K562 (cell line): ENCODE data around the gene YWHAB. TPM values are rescaled to one million over a fixed set of nuclear protein-coding genes. Genes with fewer than 3 reads are reported as not detected.

Experiments used
- EP400 ChIP-seq: fragments of 450-650 bp; IDR thresholded peaks from 2 replicates; pipeline ENCODE4 v1.6.1; 2017; ENCODE audit warnings: antibody characterized with exemption, mild to moderate bottlenecking, moderate library complexity
- GATA2 ChIP-seq: sonication (generic); formaldehyde crosslinking; IDR thresholded peaks from 2 replicates; pipeline ENCODE4 v1.4.0; 2020; ENCODE audit warnings: mild to moderate bottlenecking, missing genetic modification reagents
- HMGN3 ChIP-seq: IDR thresholded peaks from 2 replicates; pipeline ENCODE4 v1.6.1; 2011; ENCODE audit warnings: borderline replicate concordance, low read depth, mild to moderate bottlenecking, mixed read lengths, low read length; ENCODE audit not compliant: insufficient read length; ENCODE audit errors: extremely low read depth
- SIN3B ChIP-seq: fragments of 450-650 bp; IDR thresholded peaks from 2 replicates; pipeline ENCODE4 v1.6.1; 2017; ENCODE audit warnings: low read depth, mild to moderate bottlenecking, moderate library complexity
- ZC3H11A ChIP-seq: IDR thresholded peaks from 2 replicates; pipeline ENCODE4 v1.6.1; 2012; ENCODE audit warnings: low read depth, low read length, improper control_type of control experiment
- polyA plus RNA-seq, 8 experiments: library from polyadenylated mRNA; depleted of rRNA in 4 of 8; stranded (reverse) in 5 of 8; unstranded in 3 of 8; fragments of >200 nt; fragmentation: Nextera tagmentation in 2 of 8; fragmentation: Illumina TruSeq in 1 of 8; extraction: Ambion mirVana in 2 of 8; extraction: Trizol in 1 of 8; gene quantifications; 2 replicates each; pipeline versions ENCODE4 v1.2.1 to v1.2.3, GENCODE V29; 2011 to 2014; ENCODE audit warnings: inconsistent platforms in 1 of 8, missing spikeins in 1 of 8
- total RNA-seq, 7 experiments: library from RNA; depleted of rRNA in 6 of 7; stranded (reverse); fragments of >200 nt in 6 of 7; fragmentation: Illumina TruSeq in 2 of 7; extraction: Trizol in 2 of 7; gene quantifications; 2 replicates each; pipeline versions ENCODE4 v1.2.1 to v1.2.3, GENCODE V29; 2011 to 2021; ENCODE audit warnings: low replicate concordance in 1 of 7
- TF ChIP-seq, protein P1 (sequence below): fragments of 450-650 bp; IDR thresholded peaks from 2 replicates; pipeline ENCODE4 v1.6.1; 2016; ENCODE audit warnings: mild to moderate bottlenecking, moderate library complexity
- TF ChIP-seq, protein P2 (sequence below), 2 experiments: IDR thresholded peaks; 2 replicates each; pipeline ENCODE4 v1.6.1; 2012; ENCODE audit warnings: improper control_type of control experiment in 2 of 2, low read depth in 2 of 2, low read length in 2 of 2, borderline replicate concordance in 1 of 2

Gene YWHAB
- total and polyA plus RNA-seq, 9 of the 15 experiments (the other 6 are each of a cell fraction or from before 2014, with no cell fraction given) = 60.6 to 185 (median 96.1) TPM

DNA sequence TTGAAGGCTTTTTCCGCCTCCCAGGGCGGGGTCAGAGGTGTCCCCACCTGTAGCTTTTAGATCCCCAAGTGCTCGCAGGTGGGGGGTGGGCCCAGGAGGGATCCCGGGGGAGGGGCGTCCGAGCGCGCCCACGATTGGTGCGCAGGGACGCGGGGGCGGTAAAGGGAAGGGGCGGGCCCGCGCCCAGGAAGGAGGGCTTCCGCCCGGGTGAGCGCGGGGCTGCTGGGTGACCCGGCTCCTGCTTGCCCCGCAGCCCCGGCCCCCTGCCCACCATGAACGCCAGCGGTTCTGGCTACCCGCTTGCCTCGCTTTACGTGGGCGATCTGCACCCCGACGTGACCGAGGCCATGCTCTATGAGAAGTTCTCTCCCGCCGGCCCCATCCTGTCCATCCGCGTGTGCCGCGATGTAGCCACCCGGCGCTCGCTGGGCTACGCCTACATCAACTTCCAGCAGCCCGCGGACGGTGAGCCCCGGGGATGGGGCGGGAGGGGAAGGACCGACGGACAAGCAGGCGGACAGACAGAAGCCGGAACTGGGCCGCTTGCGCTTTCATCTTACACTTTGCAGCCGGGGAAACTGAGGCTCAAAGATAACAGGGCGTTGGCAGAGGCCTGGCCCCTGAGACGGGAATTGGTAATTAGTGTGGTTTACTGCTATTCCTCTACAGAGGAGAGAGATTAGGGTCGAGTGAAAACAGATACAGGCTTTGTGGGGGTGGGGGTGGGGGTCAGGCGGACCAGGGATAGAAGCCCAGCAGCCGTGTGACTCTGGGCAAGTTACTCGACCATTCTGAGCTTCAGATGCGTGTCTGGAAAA is 24.6 kb downstream of the YWHAB start, which contains the start of gene PABPC1L (continued):
- TF ChIP-seq, protein P1, sequence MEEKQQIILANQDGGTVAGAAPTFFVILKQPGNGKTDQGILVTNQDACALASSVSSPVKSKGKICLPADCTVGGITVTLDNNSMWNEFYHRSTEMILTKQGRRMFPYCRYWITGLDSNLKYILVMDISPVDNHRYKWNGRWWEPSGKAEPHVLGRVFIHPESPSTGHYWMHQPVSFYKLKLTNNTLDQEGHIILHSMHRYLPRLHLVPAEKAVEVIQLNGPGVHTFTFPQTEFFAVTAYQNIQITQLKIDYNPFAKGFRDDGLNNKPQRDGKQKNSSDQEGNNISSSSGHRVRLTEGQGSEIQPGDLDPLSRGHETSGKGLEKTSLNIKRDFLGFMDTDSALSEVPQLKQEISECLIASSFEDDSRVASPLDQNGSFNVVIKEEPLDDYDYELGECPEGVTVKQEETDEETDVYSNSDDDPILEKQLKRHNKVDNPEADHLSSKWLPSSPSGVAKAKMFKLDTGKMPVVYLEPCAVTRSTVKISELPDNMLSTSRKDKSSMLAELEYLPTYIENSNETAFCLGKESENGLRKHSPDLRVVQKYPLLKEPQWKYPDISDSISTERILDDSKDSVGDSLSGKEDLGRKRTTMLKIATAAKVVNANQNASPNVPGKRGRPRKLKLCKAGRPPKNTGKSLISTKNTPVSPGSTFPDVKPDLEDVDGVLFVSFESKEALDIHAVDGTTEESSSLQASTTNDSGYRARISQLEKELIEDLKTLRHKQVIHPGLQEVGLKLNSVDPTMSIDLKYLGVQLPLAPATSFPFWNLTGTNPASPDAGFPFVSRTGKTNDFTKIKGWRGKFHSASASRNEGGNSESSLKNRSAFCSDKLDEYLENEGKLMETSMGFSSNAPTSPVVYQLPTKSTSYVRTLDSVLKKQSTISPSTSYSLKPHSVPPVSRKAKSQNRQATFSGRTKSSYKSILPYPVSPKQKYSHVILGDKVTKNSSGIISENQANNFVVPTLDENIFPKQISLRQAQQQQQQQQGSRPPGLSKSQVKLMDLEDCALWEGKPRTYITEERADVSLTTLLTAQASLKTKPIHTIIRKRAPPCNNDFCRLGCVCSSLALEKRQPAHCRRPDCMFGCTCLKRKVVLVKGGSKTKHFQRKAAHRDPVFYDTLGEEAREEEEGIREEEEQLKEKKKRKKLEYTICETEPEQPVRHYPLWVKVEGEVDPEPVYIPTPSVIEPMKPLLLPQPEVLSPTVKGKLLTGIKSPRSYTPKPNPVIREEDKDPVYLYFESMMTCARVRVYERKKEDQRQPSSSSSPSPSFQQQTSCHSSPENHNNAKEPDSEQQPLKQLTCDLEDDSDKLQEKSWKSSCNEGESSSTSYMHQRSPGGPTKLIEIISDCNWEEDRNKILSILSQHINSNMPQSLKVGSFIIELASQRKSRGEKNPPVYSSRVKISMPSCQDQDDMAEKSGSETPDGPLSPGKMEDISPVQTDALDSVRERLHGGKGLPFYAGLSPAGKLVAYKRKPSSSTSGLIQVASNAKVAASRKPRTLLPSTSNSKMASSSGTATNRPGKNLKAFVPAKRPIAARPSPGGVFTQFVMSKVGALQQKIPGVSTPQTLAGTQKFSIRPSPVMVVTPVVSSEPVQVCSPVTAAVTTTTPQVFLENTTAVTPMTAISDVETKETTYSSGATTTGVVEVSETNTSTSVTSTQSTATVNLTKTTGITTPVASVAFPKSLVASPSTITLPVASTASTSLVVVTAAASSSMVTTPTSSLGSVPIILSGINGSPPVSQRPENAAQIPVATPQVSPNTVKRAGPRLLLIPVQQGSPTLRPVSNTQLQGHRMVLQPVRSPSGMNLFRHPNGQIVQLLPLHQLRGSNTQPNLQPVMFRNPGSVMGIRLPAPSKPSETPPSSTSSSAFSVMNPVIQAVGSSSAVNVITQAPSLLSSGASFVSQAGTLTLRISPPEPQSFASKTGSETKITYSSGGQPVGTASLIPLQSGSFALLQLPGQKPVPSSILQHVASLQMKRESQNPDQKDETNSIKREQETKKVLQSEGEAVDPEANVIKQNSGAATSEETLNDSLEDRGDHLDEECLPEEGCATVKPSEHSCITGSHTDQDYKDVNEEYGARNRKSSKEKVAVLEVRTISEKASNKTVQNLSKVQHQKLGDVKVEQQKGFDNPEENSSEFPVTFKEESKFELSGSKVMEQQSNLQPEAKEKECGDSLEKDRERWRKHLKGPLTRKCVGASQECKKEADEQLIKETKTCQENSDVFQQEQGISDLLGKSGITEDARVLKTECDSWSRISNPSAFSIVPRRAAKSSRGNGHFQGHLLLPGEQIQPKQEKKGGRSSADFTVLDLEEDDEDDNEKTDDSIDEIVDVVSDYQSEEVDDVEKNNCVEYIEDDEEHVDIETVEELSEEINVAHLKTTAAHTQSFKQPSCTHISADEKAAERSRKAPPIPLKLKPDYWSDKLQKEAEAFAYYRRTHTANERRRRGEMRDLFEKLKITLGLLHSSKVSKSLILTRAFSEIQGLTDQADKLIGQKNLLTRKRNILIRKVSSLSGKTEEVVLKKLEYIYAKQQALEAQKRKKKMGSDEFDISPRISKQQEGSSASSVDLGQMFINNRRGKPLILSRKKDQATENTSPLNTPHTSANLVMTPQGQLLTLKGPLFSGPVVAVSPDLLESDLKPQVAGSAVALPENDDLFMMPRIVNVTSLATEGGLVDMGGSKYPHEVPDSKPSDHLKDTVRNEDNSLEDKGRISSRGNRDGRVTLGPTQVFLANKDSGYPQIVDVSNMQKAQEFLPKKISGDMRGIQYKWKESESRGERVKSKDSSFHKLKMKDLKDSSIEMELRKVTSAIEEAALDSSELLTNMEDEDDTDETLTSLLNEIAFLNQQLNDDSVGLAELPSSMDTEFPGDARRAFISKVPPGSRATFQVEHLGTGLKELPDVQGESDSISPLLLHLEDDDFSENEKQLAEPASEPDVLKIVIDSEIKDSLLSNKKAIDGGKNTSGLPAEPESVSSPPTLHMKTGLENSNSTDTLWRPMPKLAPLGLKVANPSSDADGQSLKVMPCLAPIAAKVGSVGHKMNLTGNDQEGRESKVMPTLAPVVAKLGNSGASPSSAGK = 0 out of 2 replicates have a peak, but pooled peaks have one; percentile 12
- no peak for TF ChIP-seq GATA2 (CRISPR knock-in tag)
- TF ChIP-seq HMGN3 = peak; percentile 70
- TF ChIP-seq, protein P2, sequence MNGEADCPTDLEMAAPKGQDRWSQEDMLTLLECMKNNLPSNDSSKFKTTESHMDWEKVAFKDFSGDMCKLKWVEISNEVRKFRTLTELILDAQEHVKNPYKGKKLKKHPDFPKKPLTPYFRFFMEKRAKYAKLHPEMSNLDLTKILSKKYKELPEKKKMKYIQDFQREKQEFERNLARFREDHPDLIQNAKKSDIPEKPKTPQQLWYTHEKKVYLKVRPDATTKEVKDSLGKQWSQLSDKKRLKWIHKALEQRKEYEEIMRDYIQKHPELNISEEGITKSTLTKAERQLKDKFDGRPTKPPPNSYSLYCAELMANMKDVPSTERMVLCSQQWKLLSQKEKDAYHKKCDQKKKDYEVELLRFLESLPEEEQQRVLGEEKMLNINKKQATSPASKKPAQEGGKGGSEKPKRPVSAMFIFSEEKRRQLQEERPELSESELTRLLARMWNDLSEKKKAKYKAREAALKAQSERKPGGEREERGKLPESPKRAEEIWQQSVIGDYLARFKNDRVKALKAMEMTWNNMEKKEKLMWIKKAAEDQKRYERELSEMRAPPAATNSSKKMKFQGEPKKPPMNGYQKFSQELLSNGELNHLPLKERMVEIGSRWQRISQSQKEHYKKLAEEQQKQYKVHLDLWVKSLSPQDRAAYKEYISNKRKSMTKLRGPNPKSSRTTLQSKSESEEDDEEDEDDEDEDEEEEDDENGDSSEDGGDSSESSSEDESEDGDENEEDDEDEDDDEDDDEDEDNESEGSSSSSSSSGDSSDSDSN (IDR thresholded peaks at IDR 0.05; ENCODE audit: borderline replicate concordance in 1 of 2, low read depth in 2 of 2, low read length in 2 of 2) = peak; percentile 67 to 91; a peak in 2 of 4 replicates
- peak; percentile 33; the same call in 1 of the 2 replicates for TF ChIP-seq SIN3B
- TF ChIP-seq EP400 = peak; percentile 81
- TF ChIP-seq ZC3H11A = no peak
